Esophagus muscularis mucosa (tissue), 4 donors: ENCODE data around the gene RXRB.

Experiments used
- CTCF ChIP-seq, 3 experiments: fragments of 200-600 bp in 2 of 3; fragments of 450-650 bp in 1 of 3; sonication (generic) in 2 of 3; IDR thresholded peaks; one replicate each; pipeline ENCODE4 v1.5.1; 2017 to 2019; ENCODE audit warnings: antibody characterized with exemption in 3 of 3, mild to moderate bottlenecking in 2 of 3, moderate library complexity in 1 of 3
- EP300 ChIP-seq: sonication (generic); formaldehyde crosslinking; IDR thresholded peaks from one replicate; pipeline ENCODE4 v1.6.1; 2017; ENCODE audit warnings: antibody characterized with exemption
- POLR2A ChIP-seq: fragments of 450-650 bp; IDR thresholded peaks from one replicate; pipeline ENCODE4 v1.6.1; 2017; ENCODE audit warnings: antibody characterized with exemption, moderate library complexity, mild to moderate bottlenecking, low read depth
- POLR2AphosphoS5 ChIP-seq, 2 donors: sonication (generic); formaldehyde crosslinking; IDR thresholded peaks; one replicate each; pipeline ENCODE4 v1.6.1; 2017; ENCODE audit warnings: antibody characterized with exemption in 2 of 2

DNA sequence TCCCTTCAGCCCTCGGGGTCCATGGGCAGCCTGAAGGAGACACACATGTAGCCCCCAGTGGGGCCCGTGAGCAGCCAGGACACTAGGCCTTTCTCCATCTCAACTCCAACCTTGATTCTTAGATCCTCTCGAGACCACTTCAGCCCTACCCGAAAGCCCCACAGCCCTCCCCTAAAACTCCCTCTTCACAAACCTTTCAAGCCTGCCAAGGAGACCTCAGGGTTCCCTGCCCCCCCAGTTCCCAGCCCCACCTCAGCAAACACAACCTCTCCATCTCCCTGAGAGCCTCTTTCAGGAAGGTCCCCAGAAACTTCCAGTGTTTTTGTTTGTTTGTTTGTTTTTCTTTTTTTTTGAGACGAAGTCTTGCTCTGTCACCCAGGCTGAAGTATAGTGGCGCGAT lies 19.3 kb downstream of the RXRB start:
- TF ChIP-seq CTCF (IDR thresholded peaks at IDR 0.05) (no peak), POLR2A (no peak), POLR2AphosphoS5 (IDR thresholded peaks at IDR 0.05) (no peak), EP300 (no peak)
